Spleen (tissue), 7 donors: ENCODE results near the gene CHD3.

ENCODE experiments used
- CTCF ChIP-seq, 11 experiments: fragments of 200-600 bp in 7 of 11; fragments of 450-650 bp in 4 of 11; sonication (generic) in 4 of 11; IDR thresholded peaks in 8 of 11; conservative IDR thresholded peaks in 3 of 11; 1 replicate in 7 of 11; 2 replicates in 4 of 11; pipeline versions ENCODE4 v1.4.0 to v1.8.0; 2016 to 2021; ENCODE audit warnings: antibody characterized with exemption in 11 of 11, inconsistent platforms in 4 of 11, mild to moderate bottlenecking in 1 of 11
- POLR2A ChIP-seq, 3 donors: fragments of 450-650 bp; IDR thresholded peaks; one replicate each; pipeline ENCODE4 v1.5.1; 2017; ENCODE audit warnings: antibody characterized with exemption in 3 of 3, mild to moderate bottlenecking in 1 of 3
- donor health status: DM: no; HTN: no; CAD: no; lungs with moderate emphysema.
- donor health status: DM: no; HTN: no; CAD: no.
- donor health status: DM: no; HTN: no; CAD: no.

GRCh38 chr17:7883781-7884386 is 4.7 kb upstream of the CHD3 start:
- TF ChIP-seq CTCF (IDR thresholded peaks at IDR 0.05 in 8 of 11, conservative IDR thresholded peaks at IDR 0.05 in 3 of 11) (no peak), POLR2A (IDR thresholded peaks at IDR 0.05) (no peak)
